ENCODE measurements around the gene MYMK. TPM values are rescaled to one million over a fixed set of nuclear protein-coding genes. Genes with fewer than 3 reads are reported as not detected.

The MYMK gene
- total RNA-seq, 2 experiments from 2014 or later, result not detected

- CTCF ChIA-PET, result interaction anchor here (0.9 kb wide), 1 partner anchor 16 kb away, joined by 3 read pairs; no protein-coding TSS in a partner anchor
- POLR2A ChIA-PET, result no interaction called here
These were observed 3.4 kb downstream of the MYMK start for GRCh38 chr9:133521122-133522072.

GRCh38 chr9:133520121-133520835 lies 4.5 kb downstream of the MYMK start:
- CTCF ChIA-PET, result interaction anchor here (0.9 kb wide), 1 partner anchor 15 kb away, joined by 3 read pairs; no protein-coding TSS in a partner anchor

GRCh38 chr9:133519693-133520092 lies 5.1 kb downstream of the MYMK start:
- ChIA-PET POLR2A (no interaction called here), CTCF (no interaction called here)

More at GRCh38 chr9:133520121-133520835, 4.5 kb downstream of the MYMK start:
- POLR2A ChIA-PET, result interaction anchor here (0.6 kb wide), 1 partner anchor 352 kb away, joined by 3 read pairs; no protein-coding TSS in a partner anchor

- ChIA-PET POLR2A (interaction anchor here (0.5 kb wide), 1 partner anchor 312 kb away, joined by 3 read pairs; no protein-coding TSS in a partner anchor), CTCF (no interaction called here)
These were observed 5.9 kb downstream of the MYMK start for GRCh38 chr9:133518706-133519449.

- CTCF ChIA-PET, result interaction anchor here (0.7 kb wide), 1 partner anchor 15 kb away, joined by 3 read pairs; no protein-coding TSS in a partner anchor
- POLR2A ChIA-PET, result no interaction called here
These were observed 6.6 kb downstream of the MYMK start for GRCh38 chr9:133518200-133518599.

- CTCF ChIA-PET, result interaction anchor here (0.7 kb wide), 1 partner anchor 15 kb away, joined by 3 read pairs; no protein-coding TSS in a partner anchor
- POLR2A ChIA-PET, result no interaction called here
These were observed 7.0 kb downstream of the MYMK start for GRCh38 chr9:133517711-133518110.

GRCh38 chr9:133516961-133517350 lies 7.8 kb downstream of the MYMK start:
- ChIA-PET POLR2A (no interaction called here), CTCF (no interaction called here)

- CTCF ChIA-PET, result no interaction called here
- POLR2A ChIA-PET, result no interaction called here
These were observed 8.4 kb downstream of the MYMK start for GRCh38 chr9:133516256-133516960.

GRCh38 chr9:133515615-133516255 lies 9.0 kb downstream of the MYMK start:
- ChIA-PET CTCF (no interaction called here), POLR2A (no interaction called here)

GRCh38 chr9:133515240-133515610 lies 9.5 kb downstream of the MYMK start:
- ChIA-PET POLR2A (no interaction called here), CTCF (no interaction called here)

GRCh38 chr9:133514460-133515239 lies 10.1 kb downstream of the MYMK start:
- POLR2A ChIA-PET, result no interaction called here
- CTCF ChIA-PET, result no interaction called here

GRCh38 chr9:133513214-133514100 lies 11.3 kb downstream of the MYMK start:
- ChIA-PET CTCF (no interaction called here), POLR2A (no interaction called here)

GRCh38 chr9:133512253-133513213 lies 12.2 kb downstream of the MYMK start:
- CTCF ChIA-PET, result no interaction called here

GRCh38 chr9:133511607-133512006 lies 13.2 kb downstream of the MYMK start:
- POLR2A ChIA-PET, result no interaction called here
- CTCF ChIA-PET, result no interaction called here

More at GRCh38 chr9:133512253-133513213, 12.2 kb downstream of the MYMK start:
- POLR2A ChIA-PET, result no interaction called here

- ChIA-PET POLR2A (no interaction called here), CTCF (no interaction called here)
These were observed 13.7 kb downstream of the MYMK start for GRCh38 chr9:133510926-133511505.

Data from activated CD8-positive, alpha-beta memory T cell treated with anti-CD3 and anti-CD28 coated beads for 36 hours (primary cell).